ENCODE measurements around the gene ZDHHC18. TPM values are rescaled to one million over a fixed set of nuclear protein-coding genes. Genes with fewer than 3 reads are reported as not detected.
A peak's percentile ranks its signal among the peaks of the same experiment; 100 is the strongest.
"Not testable (repeated sequence)": the region's sequence is repeated elsewhere in the genome, so short reads cannot be mapped to it uniquely, and the experiment has no call there.

The ZDHHC18 gene
- total RNA-seq, 4 donors from 2014 or later: 14.1 to 28.4 (median 18.8) TPM

- no peak for DNase-seq (ENCODE audit: low spot score in 2 of 2)
- H3K4me3 ChIP-seq (ENCODE audit: low read depth, poor library complexity, severe bottlenecking): no peak overlapping the region
- TF ChIP-seq CTCF (IDR thresholded peaks at IDR 0.05) (no peak), POLR2A (IDR thresholded peaks at IDR 0.05) (no peak)
- intact Hi-C loops (cut with DNase I; ENCODE audit: low total_unique reads): loop anchor here (5.0 kb wide), 1 partner anchor 192 kb away; no protein-coding TSS in a partner anchor
- WGBS, 2 donors: 79 to 81% methylated on average over 5 of the region's 5 CpGs
Measured at GRCh38 chr1:26794391-26794790, 32.1 kb upstream of the ZDHHC18 start.

- DNase-seq (ENCODE audit: low spot score in 2 of 2): no peak
- intact Hi-C loops (cut with DNase I; ENCODE audit: low total_unique reads): loop anchor here (5.0 kb wide), 1 partner anchor 90 kb away; no protein-coding TSS in a partner anchor
- WGBS, 2 donors: 80% methylated on average over 2 of the region's 2 CpGs
- no peak overlapping the region for H3K4me3 ChIP-seq (ENCODE audit: low read depth, poor library complexity, severe bottlenecking)
- TF ChIP-seq CTCF (IDR thresholded peaks at IDR 0.05) (no peak), POLR2A (IDR thresholded peaks at IDR 0.05) (no peak)
Measured at GRCh38 chr1:26797627-26798026, 28.9 kb upstream of the ZDHHC18 start.

- TF ChIP-seq POLR2A (IDR thresholded peaks at IDR 0.05) (no peak), CTCF (IDR thresholded peaks at IDR 0.05) (no peak)
- WGBS, 2 donors: 22 to 46% methylated on average over 5 of the region's 5 CpGs
- no peak overlapping the region for H3K4me3 ChIP-seq (ENCODE audit: low read depth, poor library complexity, severe bottlenecking)
- no peak for DNase-seq (ENCODE audit: low spot score in 2 of 2)
- intact Hi-C loops (cut with DNase I; ENCODE audit: low total_unique reads): loop anchor here (5.0 kb wide), 1 partner anchor 88 kb away; no protein-coding TSS in a partner anchor
Measured at GRCh38 chr1:26799479-26800142, 26.9 kb upstream of the ZDHHC18 start.

- intact Hi-C loops (cut with DNase I; ENCODE audit: low total_unique reads); DNase-seq (ENCODE audit: low spot score in 2 of 2); H3K4me3 ChIP-seq (ENCODE audit: low read depth, poor library complexity, severe bottlenecking): not testable (repeated sequence)
- WGBS, 2 donors: 95% methylated on average over 25 of the region's 36 CpGs; no CpG with 5 or more reads in 1 of the 2 donors
Measured at GRCh38 chr1:26803932-26804331, 22.6 kb upstream of the ZDHHC18 start.

GRCh38 chr1:26810105-26810504 lies 16.4 kb upstream of the ZDHHC18 start:
- 51 to 55% methylated on average over 11 of the region's 11 CpGs for WGBS, 2 donors
- intact Hi-C loops (cut with DNase I; ENCODE audit: low total_unique reads); H3K4me3 ChIP-seq (ENCODE audit: low read depth, poor library complexity, severe bottlenecking): not testable (repeated sequence)
- DNase-seq (ENCODE audit: low spot score in 2 of 2): peak; percentile 72 to 89

GRCh38 chr1:26811057-26811456 lies 15.4 kb upstream of the ZDHHC18 start:
- intact Hi-C loops (cut with DNase I; ENCODE audit: low total_unique reads): no loop called here
- no peak overlapping the region for H3K4me3 ChIP-seq (ENCODE audit: low read depth, poor library complexity, severe bottlenecking)
- WGBS, 2 donors: 74 to 78% methylated on average over 4 of the region's 4 CpGs
- no peak for TF ChIP-seq CTCF (IDR thresholded peaks at IDR 0.05)
- TF ChIP-seq POLR2A (IDR thresholded peaks at IDR 0.05): no peak
- DNase-seq (ENCODE audit: low spot score in 2 of 2): no peak

- intact Hi-C loops (cut with DNase I; ENCODE audit: low total_unique reads): no loop called here
- H3K4me3 ChIP-seq (ENCODE audit: low read depth, poor library complexity, severe bottlenecking): no peak overlapping the region
- TF ChIP-seq CTCF (IDR thresholded peaks at IDR 0.05): no peak
- TF ChIP-seq POLR2A (IDR thresholded peaks at IDR 0.05): no peak
- no peak for DNase-seq (ENCODE audit: low spot score in 2 of 2)
Measured at GRCh38 chr1:26811708-26812107, 14.8 kb upstream of the ZDHHC18 start.

Data from lower leg skin (tissue), 4 donors.